HCT116 (cell line): ENCODE measurements around the gene LRRC3. TPM values are rescaled to one million over a fixed set of nuclear protein-coding genes. Genes with fewer than 3 reads are reported as not detected.

ENCODE experiments used
- ATAC-seq: fragments of 200-7000 bp; cut with Tn5 transposase; 2 replicates; pipeline ENCODE4 v1.9.1; 2020; ENCODE audit warnings: mild to moderate bottlenecking, moderate library complexity
- BruUV-seq: library from RNA; stranded (reverse); fragments of 400-500 nt; replicated peaks from 2 replicates; lab custom pipeline; 2021; lab: Mats Ljungman, UMichigan
- CTCF ChIA-PET: fragments of 300-600 bp; sonication (Branson Sonifier 250); formaldehyde crosslinking; loops from one replicate; lab custom pipeline; 2021; ENCODE audit warnings: antibody characterized with exemption; lab: Charles Lee
- POLR2A ChIA-PET: fragments of 300-600, 350-600 bp; sonication (Branson Sonifier 250); formaldehyde crosslinking; loops from one replicate; lab custom pipeline; 2021; ENCODE audit warnings: antibody characterized with exemption; lab: Charles Lee
- RAD21 ChIA-PET, 2 experiments: fragments of 300-600 bp; sonication (Branson Sonifier 250); formaldehyde crosslinking; loops; one replicate each; lab custom pipeline; 2023; ENCODE audit warnings: low total read pairs in 2 of 2; ENCODE audit not compliant: uncharacterized antibody in 2 of 2, unreplicated experiment in 2 of 2, low non-redundant PET in 1 of 2; lab: Charles Lee
- DNase-seq: peaks from one replicate; pipeline ENCODE4 v3.0.0-alpha.2; 2010; ENCODE audit warnings: low read depth, low spot score
- H2AFZ ChIP-seq: fragments of 200-600 bp; shearing (Covaris generic), sonication (generic); 2 replicates; pipeline ENCODE4 v1.6.1; 2017; ENCODE audit warnings: low read depth, mixed run types, mixed read lengths, antibody characterized with exemption, low read length; ENCODE audit not compliant: poor library complexity, severe bottlenecking
- H3K27ac ChIP-seq: 2 replicates; pipeline ENCODE4 v1.5.1; 2012; ENCODE audit warnings: low read depth, low read length
- H3K27me3 ChIP-seq: fragments of 200-600 bp; sonication (generic); 2 replicates; pipeline ENCODE4 v1.6.1; 2016; ENCODE audit warnings: mixed run types, low read length, mixed read lengths; ENCODE audit not compliant: insufficient read depth
- H3K36me3 ChIP-seq, 2 experiments: fragments of 200-500 bp in 1 of 2; fragments of 200-600 bp in 1 of 2; sonication (Bioruptor generic) in 1 of 2; sonication (generic) in 1 of 2; 2 replicates each; pipeline versions ENCODE4 v1.5.1 to v1.6.1; 2014 to 2016; ENCODE audit warnings: low read length in 2 of 2, inconsistent platforms in 1 of 2, mixed read lengths in 1 of 2, mixed run types in 1 of 2; ENCODE audit not compliant: insufficient read depth in 2 of 2, control insufficient read depth in 1 of 2
- H3K4me1 ChIP-seq, 2 experiments: fragments of 200-600 bp in 1 of 2; sonication (generic) in 1 of 2; 2 replicates each; pipeline versions ENCODE4 v1.5.1 to v1.6.1; 2012 to 2017; ENCODE audit warnings: low read length in 2 of 2, inconsistent platforms in 1 of 2, mild to moderate bottlenecking in 1 of 2, mixed read lengths in 1 of 2, mixed run types in 1 of 2, moderate library complexity in 1 of 2; ENCODE audit not compliant: insufficient read depth in 2 of 2, control insufficient read depth in 1 of 2
- H3K4me2 ChIP-seq: fragments of 200-600 bp; sonication (generic); 2 replicates; pipeline ENCODE4 v1.6.1; 2017; ENCODE audit warnings: mixed run types, low read length, mixed read lengths
- H3K4me3 ChIP-seq, 2 experiments: fragments of 200-600 bp in 1 of 2; sonication (generic) in 1 of 2; replicated peaks in 1 of 2; 2 replicates each; pipeline ENCODE4 v1.5.1; 2011 to 2016; ENCODE audit warnings: low read length in 2 of 2, control low read depth in 1 of 2, low read depth in 1 of 2, mild to moderate bottlenecking in 1 of 2, mixed read lengths in 1 of 2, mixed run types in 1 of 2
- H3K79me2 ChIP-seq: fragments of 200-600 bp; sonication (generic); 2 replicates; pipeline ENCODE4 v1.6.1; 2017; ENCODE audit warnings: mild to moderate bottlenecking, mixed run types, low read length, moderate library complexity, mixed read lengths; ENCODE audit not compliant: insufficient read depth
- H3K9ac ChIP-seq: fragments of 200-600 bp; sonication (generic); 2 replicates; pipeline ENCODE4 v1.6.1; 2016; ENCODE audit warnings: low read length, mixed read lengths
- H3K9me2 ChIP-seq: fragments of 200-600 bp; sonication (generic), shearing (Covaris generic); 2 replicates; pipeline ENCODE4 v1.6.1; 2017; ENCODE audit warnings: mixed run types, mild to moderate bottlenecking, moderate library complexity; ENCODE audit not compliant: insufficient read depth
- H3K9me3 ChIP-seq, 2 experiments: fragments of 200-500 bp in 1 of 2; fragments of 200-600 bp in 1 of 2; sonication (Bioruptor generic) in 1 of 2; sonication (generic) in 1 of 2; 2 replicates each; pipeline ENCODE4 v1.6.1; 2014 to 2017; ENCODE audit warnings: low read length in 2 of 2, mixed read lengths in 2 of 2, inconsistent platforms in 1 of 2, low read depth in 1 of 2, mild to moderate bottlenecking in 1 of 2, mixed run types in 1 of 2, moderate library complexity in 1 of 2; ENCODE audit not compliant: control insufficient read depth in 1 of 2, insufficient read depth in 1 of 2
- H4K20me1 ChIP-seq: fragments of 200-600 bp; sonication (generic), shearing (Covaris generic); 2 replicates; pipeline ENCODE4 v1.6.1; 2017; ENCODE audit warnings: mixed run types, mild to moderate bottlenecking, moderate library complexity; ENCODE audit not compliant: insufficient read depth
- ATF3 ChIP-seq: IDR thresholded peaks from 2 replicates; pipeline ENCODE4 v1.6.1; 2012
- CEBPB ChIP-seq: IDR thresholded peaks from 2 replicates; pipeline ENCODE4 v1.6.1; 2012; ENCODE audit warnings: low read depth
- ELF1 ChIP-seq: IDR thresholded peaks from 2 replicates; pipeline ENCODE4 v1.6.1; 2012; ENCODE audit warnings: low read depth, borderline replicate concordance
- FOSL1 ChIP-seq: IDR thresholded peaks from 2 replicates; pipeline ENCODE4 v1.6.1; 2012; ENCODE audit warnings: low read depth
- JUND ChIP-seq: IDR thresholded peaks from 2 replicates; pipeline ENCODE4 v1.6.1; 2012
- MAX ChIP-seq: IDR thresholded peaks from 2 replicates; pipeline ENCODE4 v1.6.1; 2012
- POLR2AphosphoS5 ChIP-seq: IDR thresholded peaks from 2 replicates; pipeline ENCODE4 v1.6.1; 2011; ENCODE audit warnings: mild to moderate bottlenecking, low read depth, low read length, moderate library complexity
- REST ChIP-seq: IDR thresholded peaks from 2 replicates; pipeline ENCODE4 v1.6.1; 2012; ENCODE audit warnings: low read depth
- SP1 ChIP-seq: IDR thresholded peaks from 2 replicates; pipeline ENCODE4 v1.6.1; 2012; ENCODE audit warnings: low read depth
- YY1 ChIP-seq: IDR thresholded peaks from 2 replicates; pipeline ENCODE4 v1.6.1; 2011; ENCODE audit warnings: low read length, low read depth, moderate library complexity, mild to moderate bottlenecking; ENCODE audit not compliant: insufficient replicate concordance; ENCODE audit errors: extremely low read depth
- ZBTB33 ChIP-seq: IDR thresholded peaks from 2 replicates; pipeline ENCODE4 v1.6.1; 2011; ENCODE audit warnings: mild to moderate bottlenecking, low read length, moderate library complexity; ENCODE audit not compliant: insufficient replicate concordance; ENCODE audit errors: extremely low read depth
- ZFX ChIP-seq: fragments of 450-650 bp; IDR thresholded peaks from 2 replicates; pipeline ENCODE4 v1.6.1; 2017
- intact Hi-C: fragments of 100-400 bp; cut with micrococcal nuclease; formaldehyde crosslinking; loops from 2 replicates; pipeline ENCODE4 v1.10.0; 2022
- total RNA-seq: library from RNA; stranded (reverse); gene quantifications from one replicate; pipeline ENCODE4 v1.2.1, GENCODE V29; 2021; ENCODE audit not compliant: unreplicated experiment

Gene LRRC3
- total RNA-seq, 1 experiment from 2014 or later: 7.5 TPM

GRCh38 chr21:44507673-44508425 is 52.5 kb downstream of the LRRC3 start:
- ATAC-seq (no peak), DNase-seq (no peak)
- intact Hi-C loops: no loop called here
- POLR2A ChIA-PET: no interaction called here
- Histone ChIP-seq H3K4me3 (no peak overlapping the region), H4K20me1 (no peaks in the 10 kb centered on the region), H3K9ac (no peak overlapping the region), H2AFZ (no peak overlapping the region), H3K27ac (no peak overlapping the region), H3K9me3 (no peaks in the 10 kb centered on the region), H3K9me2 (no peaks in the 10 kb centered on the region), H3K4me2 (no peak overlapping the region), H3K79me2 (no peaks in the 10 kb centered on the region), H3K36me3 (no peaks in the 10 kb centered on the region), H3K27me3 (no peaks in the 10 kb centered on the region), H3K4me1 (peaks cover 9 to 15% of the 10 kb centered on the region in 2 experiments)
- RAD21 ChIA-PET: no interaction called here
- no TSS peak for BruUV-seq
- no peak for TF ChIP-seq MAX
- TF ChIP-seq ATF3: no peak
- no peak for TF ChIP-seq SP1
- TF ChIP-seq POLR2AphosphoS5: no peak
- TF ChIP-seq JUND: no peak
- no peak for TF ChIP-seq REST
- TF ChIP-seq ZFX: no peak
- TF ChIP-seq FOSL1: no peak
- no peak for TF ChIP-seq CEBPB
- no peak for TF ChIP-seq ZBTB33
- TF ChIP-seq ELF1: no peak
- TF ChIP-seq YY1: no peak
- CTCF ChIA-PET: no interaction called here
